HG02610 (cell line): ENCODE measurements around the gene FLVCR2.
"Not testable (repeated sequence)": the region's sequence is repeated elsewhere in the genome, so short reads cannot be mapped to it uniquely, and the experiment has no call there.

ENCODE experiments used
- ATAC-seq: cut with Tn5 transposase; IDR thresholded peaks from one replicate; pipeline ENCODE4 v1.9.1; 2021; ENCODE audit warnings: mild to moderate bottlenecking, moderate library complexity; ENCODE audit not compliant: unreplicated experiment

FLVCR2 gene

DNA sequence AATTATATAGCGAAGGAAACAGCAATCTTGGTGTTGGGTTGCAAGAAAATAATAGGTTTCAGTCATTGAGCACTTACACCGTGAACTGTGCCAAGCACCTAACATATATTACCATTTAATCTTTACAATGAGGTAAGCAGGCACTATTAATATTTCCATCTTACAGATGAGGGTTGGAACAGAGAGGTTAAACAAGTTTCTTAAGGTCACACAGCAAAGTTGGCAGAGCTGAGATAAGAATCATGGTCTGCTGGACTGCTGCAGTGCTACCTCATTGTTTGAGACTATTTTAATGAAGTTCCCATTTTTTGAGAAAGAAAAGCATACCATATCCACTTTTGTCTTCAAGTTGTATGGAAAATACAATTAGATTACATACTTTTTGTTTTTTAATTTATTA lies 80.5 kb downstream of the FLVCR2 start:
- no peak for ATAC-seq

DNA sequence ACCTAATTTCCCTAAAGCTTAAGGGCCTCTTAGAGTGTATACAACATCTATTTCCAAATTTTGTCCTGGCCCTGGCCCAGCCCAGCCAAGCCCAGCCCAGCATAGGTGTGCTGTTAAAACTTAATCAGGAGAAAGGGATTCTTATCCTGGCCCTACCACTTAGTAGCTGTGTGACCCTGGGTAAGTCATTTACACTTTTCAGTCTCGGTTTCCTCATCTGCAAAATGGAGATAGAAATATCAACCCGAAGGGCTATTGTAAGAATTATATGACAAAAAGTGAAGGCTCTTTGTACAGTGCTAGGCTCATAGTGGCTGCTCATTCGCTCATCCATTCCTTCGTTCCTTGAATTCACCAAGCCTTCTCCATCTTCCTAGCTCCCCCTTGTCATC lies 81.8 kb downstream of the FLVCR2 start:
- ATAC-seq = no peak

DNA sequence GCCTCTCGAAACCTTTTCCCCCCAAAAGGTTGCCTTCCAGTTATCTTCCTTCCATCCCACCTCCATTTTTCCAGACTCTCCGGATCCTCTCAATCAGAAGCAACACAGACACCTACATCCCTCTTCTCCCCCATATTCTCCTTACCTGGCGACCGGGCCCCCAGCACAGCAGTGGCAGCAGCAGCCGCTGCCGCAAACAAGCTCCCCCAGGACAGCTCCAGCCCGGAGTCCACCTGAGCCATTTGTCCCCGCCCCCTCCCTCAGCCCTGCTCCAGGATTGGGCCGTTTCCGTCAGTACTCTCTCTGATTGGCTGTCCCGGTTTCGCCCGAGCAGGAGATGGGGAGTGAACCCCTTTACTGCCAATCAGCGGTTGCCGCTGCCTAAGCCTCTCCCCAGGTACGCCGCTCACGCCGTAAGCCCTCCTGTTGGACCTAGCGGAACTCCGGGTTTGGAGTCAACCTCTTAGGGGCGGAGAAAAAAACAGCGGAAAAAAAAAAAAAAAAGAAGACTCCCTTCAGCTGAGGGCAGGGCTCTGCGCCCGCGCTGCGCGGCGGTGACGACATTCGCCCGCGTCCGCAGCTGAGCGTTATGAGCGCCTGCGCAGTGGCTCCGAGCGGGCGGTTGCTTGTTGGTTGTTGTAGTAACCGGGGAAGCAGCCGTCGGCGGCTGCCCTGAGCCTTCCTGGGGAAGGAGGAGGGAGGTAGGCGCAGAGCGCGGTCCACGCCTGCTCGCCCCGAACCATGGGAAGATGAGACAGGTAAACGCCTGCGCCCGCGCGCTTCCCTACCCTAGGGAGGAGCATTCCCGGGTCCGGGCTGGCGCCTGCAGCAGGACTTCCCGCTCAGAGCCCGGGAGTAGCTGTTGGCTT lies 82.4 kb downstream of the FLVCR2 start, which contains the start of the genes ERG28 and TTLL5:
Gene ERG28 (minus strand): TSS at position 247 of the 869 bp plus-strand sequence. CDS start 3,374 bp downstream, outside the sequence.
Gene TTLL5 (plus strand): TSS at position 617 of the 869 bp plus-strand sequence. CDS start 1,904 bp downstream, outside the sequence.
- ATAC-seq = peak; percentile 98

DNA sequence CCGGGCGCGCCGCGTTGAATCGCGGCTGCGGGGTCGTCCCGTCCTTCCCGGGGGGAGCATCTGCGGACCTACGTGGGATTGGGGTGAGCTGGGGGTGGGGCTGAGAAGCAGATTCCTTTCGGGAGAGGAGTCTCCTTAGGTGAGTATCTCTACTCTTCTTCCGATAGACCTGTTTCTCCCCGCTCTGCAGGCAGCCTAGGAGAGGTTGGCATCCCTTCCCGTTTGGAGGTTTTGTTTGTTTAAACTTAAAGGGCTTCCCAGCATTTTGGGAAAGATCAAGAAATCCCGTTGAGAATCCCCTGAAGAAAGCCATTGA lies 83.0 kb downstream of the FLVCR2 start:
- no peak for ATAC-seq

DNA sequence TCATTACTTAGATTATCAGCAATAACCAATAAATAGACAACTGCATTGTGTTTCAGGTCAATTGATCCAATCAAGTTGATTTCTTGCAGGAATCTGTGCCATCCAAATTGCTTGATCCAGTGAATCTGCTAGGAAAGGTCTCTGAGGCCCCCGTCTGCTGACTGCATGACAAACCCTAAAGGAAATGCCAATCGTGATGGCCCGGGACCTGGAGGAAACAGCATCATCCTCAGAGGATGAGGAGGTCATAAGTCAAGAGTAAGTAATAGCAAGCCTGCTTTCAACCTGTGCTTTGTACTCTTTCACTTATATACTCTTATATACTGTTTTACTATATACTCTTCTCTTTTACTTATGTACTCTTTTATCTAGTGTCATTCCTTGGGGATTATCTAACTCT lies 84.5 kb downstream of the FLVCR2 start:
- ATAC-seq = no peak

DNA sequence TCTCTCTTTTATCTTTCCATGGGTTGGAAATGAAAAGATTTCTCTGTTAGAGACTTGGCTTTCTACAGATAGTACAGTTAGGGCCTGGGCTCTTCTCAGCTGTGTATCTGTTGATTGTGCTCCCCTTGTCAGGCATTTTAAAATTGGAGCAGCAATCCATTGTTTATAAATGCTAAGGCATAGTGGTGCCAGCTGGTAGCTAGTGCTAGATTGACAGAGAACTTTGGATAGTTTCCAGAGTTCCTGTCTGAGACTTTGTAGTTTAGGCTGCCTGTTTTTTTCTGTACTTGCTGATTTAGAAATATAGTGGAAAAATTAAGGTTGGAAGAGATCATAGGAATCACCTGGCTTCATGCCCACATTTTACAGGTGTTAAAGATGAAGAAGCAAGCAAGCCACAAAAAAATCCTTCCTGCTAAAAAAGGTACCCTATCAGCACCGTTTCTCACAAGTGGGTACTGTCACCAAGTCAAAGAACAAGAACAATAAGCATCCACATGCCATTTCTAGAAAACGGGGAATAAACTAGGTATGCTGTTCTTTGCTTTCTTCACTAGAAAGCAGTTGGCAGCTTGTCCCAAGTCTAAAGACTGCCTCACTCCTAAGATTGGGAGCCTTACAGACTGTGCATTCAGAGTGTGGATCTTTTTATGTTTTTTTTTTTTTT lies 88.8 kb downstream of the FLVCR2 start:
- ATAC-seq = no peak

DNA sequence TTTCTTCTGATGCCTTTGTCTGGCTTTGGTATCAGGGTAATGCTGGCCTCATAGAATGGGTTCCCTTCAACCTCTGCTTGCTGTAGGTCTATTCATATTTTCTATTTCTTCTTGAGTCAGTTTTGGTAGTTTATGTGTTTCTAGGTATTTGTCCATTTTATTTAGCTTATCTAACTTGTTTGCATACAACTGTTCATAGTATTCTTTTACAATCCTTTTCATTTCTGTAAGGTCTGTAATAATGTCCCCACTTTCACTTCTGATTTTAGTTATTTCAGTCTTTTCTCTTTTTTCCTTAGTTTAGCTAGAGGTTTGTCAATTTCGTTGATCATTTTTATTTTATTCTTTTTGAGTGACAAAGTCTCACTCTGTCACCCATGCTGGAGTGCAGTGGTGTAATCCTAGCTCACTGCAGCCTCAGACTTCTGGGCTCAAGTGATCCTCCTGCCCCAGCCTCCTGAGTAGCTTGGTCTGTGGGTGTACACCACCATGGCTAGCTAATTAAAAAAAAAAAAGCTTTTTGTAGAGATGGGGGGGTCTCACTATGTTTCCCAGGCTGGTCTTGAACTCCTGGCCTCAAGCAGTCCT lies 94.3 kb downstream of the FLVCR2 start:
- no peak for ATAC-seq

DNA sequence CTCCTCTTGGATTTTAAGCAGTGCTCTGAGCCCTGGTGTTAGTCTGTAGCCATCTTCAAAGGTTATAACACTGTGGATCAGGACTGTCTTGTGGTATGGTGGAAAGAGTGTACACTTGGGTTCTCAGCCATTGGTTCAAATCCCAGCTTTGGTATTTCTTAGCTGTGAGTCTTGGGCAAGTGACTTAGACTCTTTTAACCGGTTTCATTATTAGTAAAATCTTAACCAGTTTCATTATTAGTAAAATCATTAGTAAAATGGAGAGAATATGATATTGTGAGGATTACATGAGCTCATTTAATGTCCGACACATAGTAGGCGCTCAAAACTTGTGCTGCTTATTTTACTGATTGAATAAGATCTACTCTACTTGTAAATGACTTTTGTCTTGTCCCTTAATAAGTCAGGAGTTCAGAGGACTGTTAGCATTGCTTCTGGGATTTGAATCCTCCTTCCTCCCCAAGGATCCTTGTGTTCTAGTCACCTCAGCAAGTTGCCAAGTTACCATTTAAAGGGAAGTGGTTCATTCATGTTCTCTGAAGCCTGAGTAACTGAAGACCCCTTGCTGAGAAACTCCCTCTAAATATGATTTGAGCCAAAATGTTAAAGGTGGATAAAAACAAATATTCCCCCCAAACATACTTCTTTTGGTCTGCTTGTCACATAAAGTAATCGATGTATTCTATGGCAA lies 95.1 kb downstream of the FLVCR2 start:
- ATAC-seq = peak; percentile 55

DNA sequence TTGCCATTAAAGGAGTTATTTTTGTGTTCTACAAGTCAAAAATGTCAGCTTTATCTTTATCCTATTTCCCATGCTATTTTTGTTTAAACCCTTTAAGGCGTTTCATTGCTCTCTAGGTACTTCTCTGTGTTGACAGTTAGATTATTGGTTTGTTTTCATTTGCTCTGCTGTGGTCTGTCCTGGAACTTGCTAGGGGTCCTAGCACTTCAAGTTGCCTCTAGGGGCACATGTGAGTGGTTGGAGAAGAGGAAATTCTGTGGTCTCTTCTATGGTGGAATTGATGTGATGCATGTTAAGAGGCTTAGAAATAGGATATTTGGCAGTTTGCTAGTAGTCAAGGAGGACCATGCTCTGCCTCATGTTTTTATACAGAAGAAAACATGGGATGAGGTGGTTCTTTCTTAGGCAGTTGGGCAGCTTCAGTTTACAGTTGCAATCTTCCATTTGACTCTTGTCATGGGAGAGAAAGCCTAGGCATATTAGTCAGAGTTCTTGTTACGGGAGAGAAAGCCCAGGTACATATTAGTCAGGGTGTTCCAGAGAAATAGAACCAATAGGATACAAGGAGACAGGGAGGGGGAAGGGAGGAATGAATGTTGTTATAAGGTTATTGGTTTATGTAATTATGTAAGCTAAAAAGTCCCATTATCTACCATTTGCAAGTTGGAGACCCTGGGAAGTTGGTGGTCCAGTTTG lies 97.0 kb downstream of the FLVCR2 start:
- no peak for ATAC-seq

DNA sequence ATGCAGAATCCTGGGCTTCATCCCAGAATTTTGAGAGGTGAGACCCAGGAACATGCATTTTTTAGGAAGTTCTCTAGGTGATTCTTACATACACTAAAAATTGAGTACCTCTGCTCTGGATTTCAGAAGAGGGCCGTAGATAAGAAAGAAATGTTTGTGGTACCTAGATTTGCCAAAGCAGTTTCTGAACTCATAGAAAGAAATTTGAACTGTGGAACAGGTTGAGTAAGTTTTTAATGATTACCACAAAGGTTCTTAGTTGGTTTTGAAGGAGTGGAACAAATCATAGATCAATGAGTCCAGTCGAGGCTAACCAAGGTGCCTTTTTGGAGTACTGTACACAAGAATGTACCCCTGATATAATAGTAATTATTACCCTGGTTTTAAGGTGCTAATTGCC lies 107.5 kb downstream of the FLVCR2 start:
- ATAC-seq = no peak

DNA sequence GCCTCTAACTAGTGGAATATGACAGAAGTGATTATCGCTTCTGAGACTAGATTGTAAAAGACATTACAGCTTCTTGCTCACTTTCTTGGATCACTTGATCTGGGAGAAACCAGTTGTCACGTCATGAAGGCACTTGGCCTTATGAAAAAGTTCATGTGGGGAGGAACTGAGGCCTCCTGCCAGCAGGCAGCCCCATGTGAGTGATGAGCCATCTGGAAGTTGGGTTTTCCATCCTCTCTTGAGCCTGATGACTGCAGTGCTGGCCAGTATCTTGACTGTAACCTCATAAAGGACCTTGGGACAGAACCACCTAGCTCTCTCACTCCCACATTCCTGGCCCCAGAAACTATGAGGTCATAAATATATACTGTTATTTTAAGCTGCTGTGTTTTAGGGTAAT lies 110.6 kb downstream of the FLVCR2 start:
- ATAC-seq = no peak

DNA sequence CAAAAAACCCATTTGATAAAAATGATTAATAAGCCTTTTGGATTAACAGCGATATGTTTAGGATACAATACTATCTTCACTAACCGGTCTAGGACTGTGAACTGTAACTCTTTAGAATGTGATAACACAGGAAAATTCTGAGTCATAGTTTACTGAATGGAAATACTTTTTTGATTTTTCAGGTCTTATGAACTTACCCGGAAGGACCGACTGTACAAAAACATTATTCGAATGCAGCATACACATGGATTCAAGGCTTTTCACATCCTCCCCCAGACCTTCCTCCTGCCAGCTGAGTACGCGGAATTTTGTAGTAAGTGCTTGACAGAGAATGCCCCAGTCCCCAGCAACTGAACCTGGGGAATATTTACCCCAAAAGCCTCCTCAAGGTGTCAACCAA lies 111.6 kb downstream of the FLVCR2 start:
- ATAC-seq = no peak

DNA sequence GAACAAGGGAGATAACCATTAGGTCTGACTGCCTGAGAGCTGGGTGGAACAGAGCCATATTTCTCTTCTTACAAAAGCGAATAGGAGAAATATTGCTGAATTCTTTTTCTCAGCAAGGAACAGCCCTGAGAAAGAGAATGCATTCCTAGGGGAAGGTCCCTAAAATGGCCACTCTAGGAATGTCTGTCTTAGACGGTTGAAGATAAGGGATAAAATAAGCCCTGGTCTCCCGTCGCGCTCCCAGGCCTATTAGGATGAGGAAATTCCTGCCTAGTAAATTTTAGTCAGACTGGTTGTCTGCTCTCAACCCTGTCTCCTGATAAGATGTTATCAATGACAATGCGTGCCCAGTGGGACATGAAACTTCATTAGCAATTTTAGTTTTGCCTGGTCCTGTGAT lies 116.6 kb downstream of the FLVCR2 start:
- not testable (repeated sequence) for ATAC-seq

DNA sequence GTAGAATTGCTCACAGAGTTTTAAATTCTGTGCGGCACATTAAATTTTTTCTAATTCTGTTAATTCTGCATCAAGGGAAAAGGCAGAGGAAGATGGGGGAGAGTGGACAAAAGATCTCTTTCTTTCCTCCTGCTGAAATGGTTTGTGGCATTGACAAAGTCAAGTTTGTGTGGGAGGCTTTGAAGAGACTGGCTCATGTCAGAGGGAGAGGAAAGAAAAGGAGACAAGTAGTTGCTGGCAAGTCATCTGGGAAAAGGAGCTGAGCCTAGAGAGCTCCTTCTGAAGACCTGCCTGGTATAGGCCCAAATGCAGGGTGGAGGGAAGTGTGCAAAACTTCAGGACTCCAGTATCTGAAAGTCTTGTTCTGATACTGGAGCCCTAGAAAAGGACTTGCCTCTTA lies 119.0 kb downstream of the FLVCR2 start:
- ATAC-seq = no peak
